ENCODE data around the gene PRKCQ. TPM values are rescaled to one million over a fixed set of nuclear protein-coding genes. Genes with fewer than 3 reads are reported as not detected.
A peak's percentile ranks its signal among the peaks of the same experiment; 100 is the strongest.

PRKCQ gene
- total and polyA plus RNA-seq, 4 donors = 0.13 to 3.3 (median 0.45) TPM

- Histone ChIP-seq H3K9me3 (ENCODE audit: control insufficient read depth in 4 of 4, low read length in 3 of 4) (no peaks in the 10 kb centered on the region), H3K4me1 (ENCODE audit: control insufficient read depth in 4 of 4, insufficient read depth in 4 of 4, low read length in 3 of 4) (peaks cover 0 to 16% (median 9%) of the 10 kb centered on the region in 4 donors), H3K9ac (ENCODE audit: low read depth in 1 of 2, low read length in 2 of 2) (no peak overlapping the region), H3K36me3 (ENCODE audit: control insufficient read depth in 4 of 4, insufficient read depth in 3 of 4, low read depth in 1 of 4, low read length in 3 of 4) (no peaks in the 10 kb centered on the region), H3K27ac (ENCODE audit: low read depth in 1 of 2, low read length in 2 of 2) (peak overlapping the region; percentile 29 to 49), H3K4me3 (ENCODE audit: low read depth in 1 of 3, low read length in 3 of 3) (no peak overlapping the region), H3K27me3 (ENCODE audit: control insufficient read depth in 4 of 4, insufficient read depth in 4 of 4, low read length in 3 of 4) (no peaks in the 10 kb centered on the region)
- WGBS = 88% methylated on average over 12 of the region's 12 CpGs
- TF ChIP-seq, protein P1, sequence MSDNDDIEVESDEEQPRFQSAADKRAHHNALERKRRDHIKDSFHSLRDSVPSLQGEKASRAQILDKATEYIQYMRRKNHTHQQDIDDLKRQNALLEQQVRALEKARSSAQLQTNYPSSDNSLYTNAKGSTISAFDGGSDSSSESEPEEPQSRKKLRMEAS (IDR thresholded peaks at IDR 0.05) = no peak
- TF ChIP-seq FOXA2 (IDR thresholded peaks at IDR 0.05) (no peak), JUND (IDR thresholded peaks at IDR 0.05) (no peak), GABPA (IDR thresholded peaks at IDR 0.05 in 1 of 2, conservative IDR thresholded peaks at IDR 0.05 in 1 of 2) (no peak), YY1 (IDR thresholded peaks at IDR 0.05) (no peak), EGR1 (IDR thresholded peaks at IDR 0.05; ENCODE audit: low read depth in 2 of 2) (no peak)
- no peak for DNase-seq (ENCODE audit: low spot score)
Observed at GRCh38 chr10:6400821-6401465, 179.1 kb downstream of the PRKCQ start.

DNA sequence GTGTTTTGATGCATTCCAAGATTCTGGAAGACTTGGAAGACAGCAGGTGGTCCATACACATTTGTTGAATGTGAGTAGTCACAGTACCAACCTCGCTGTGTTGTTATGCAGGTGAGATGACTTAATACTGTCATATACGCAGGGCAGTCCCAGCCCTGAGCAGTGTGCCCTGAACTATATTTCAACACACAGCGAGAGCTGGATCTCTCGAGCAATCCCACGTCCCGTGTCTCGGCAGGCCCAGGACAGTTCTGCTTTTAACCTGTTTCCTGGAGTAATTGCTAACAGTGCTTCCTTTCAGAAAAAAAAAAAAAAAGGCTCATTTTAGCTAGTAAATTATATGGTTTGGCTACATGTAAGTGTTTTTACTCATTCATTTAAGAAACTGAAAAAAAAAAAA lies 179.7 kb downstream of the PRKCQ start:
- Histone ChIP-seq H3K27me3 (ENCODE audit: control insufficient read depth in 4 of 4, insufficient read depth in 4 of 4, low read length in 3 of 4) (no peaks in the 10 kb centered on the region), H3K4me1 (ENCODE audit: control insufficient read depth in 4 of 4, insufficient read depth in 4 of 4, low read length in 3 of 4) (peaks cover 0 to 16% (median 9%) of the 10 kb centered on the region in 4 donors), H3K9me3 (ENCODE audit: control insufficient read depth in 4 of 4, low read length in 3 of 4) (no peaks in the 10 kb centered on the region), H3K9ac (ENCODE audit: low read depth in 1 of 2, low read length in 2 of 2) (no peak overlapping the region), H3K27ac (ENCODE audit: low read depth in 1 of 2, low read length in 2 of 2) (peak overlapping the region in 1 of 2 donors; percentile 68), H3K4me3 (ENCODE audit: low read depth in 1 of 3, low read length in 3 of 3) (no peak overlapping the region), H3K36me3 (ENCODE audit: control insufficient read depth in 4 of 4, insufficient read depth in 3 of 4, low read depth in 1 of 4, low read length in 3 of 4) (no peaks in the 10 kb centered on the region)
- DNase-seq (ENCODE audit: low spot score) = no peak
- no peak for TF ChIP-seq ZBTB33 (IDR thresholded peaks at IDR 0.05)
- no peak for TF ChIP-seq CTCF (IDR thresholded peaks at IDR 0.05; ENCODE audit: low read depth, low read length, missing input control)
- TF ChIP-seq, protein P1 (IDR thresholded peaks at IDR 0.05) = no peak
- TF ChIP-seq TAF1 (conservative IDR thresholded peaks at IDR 0.05) = no peak
- TF ChIP-seq HNF4A (conservative IDR thresholded peaks at IDR 0.05) = no peak
- TF ChIP-seq JUND (IDR thresholded peaks at IDR 0.05) = no peak
- 69% methylated on average over 7 of the region's 7 CpGs for WGBS

GRCh38 chr10:6399879-6400278 lies 180.2 kb downstream of the PRKCQ start:
- H3K36me3 ChIP-seq (ENCODE audit: control insufficient read depth in 4 of 4, insufficient read depth in 3 of 4, low read depth in 1 of 4, low read length in 3 of 4) = no peaks in the 10 kb centered on the region
- peak; percentile 51 for TF ChIP-seq YY1 (IDR thresholded peaks at IDR 0.05)
- TF ChIP-seq HNF4A (conservative IDR thresholded peaks at IDR 0.05) = peak; percentile 63 to 85
- peak in 1 of 2 donors; percentile 55 for TF ChIP-seq RAD21 (IDR thresholded peaks at IDR 0.05)
- no peak for TF ChIP-seq HNF4G (IDR thresholded peaks at IDR 0.05)
- TF ChIP-seq RXRA (IDR thresholded peaks at IDR 0.05) = peak in 1 of 2 donors; percentile 63
- TF ChIP-seq FOXA1 (IDR thresholded peaks at IDR 0.05) = no peak
- no peak for DNase-seq (ENCODE audit: low spot score)
- peak overlapping the region; percentile 29 to 68 for H3K27ac ChIP-seq (ENCODE audit: low read depth in 1 of 2, low read length in 2 of 2)
- no peak overlapping the region for H3K9ac ChIP-seq (ENCODE audit: low read depth in 1 of 2, low read length in 2 of 2)
- H3K9me3 ChIP-seq (ENCODE audit: control insufficient read depth in 4 of 4, low read length in 3 of 4) = no peaks in the 10 kb centered on the region
- no peak overlapping the region for H3K4me3 ChIP-seq (ENCODE audit: low read depth in 1 of 3, low read length in 3 of 3)
- no peaks in the 10 kb centered on the region for H3K27me3 ChIP-seq (ENCODE audit: control insufficient read depth in 4 of 4, insufficient read depth in 4 of 4, low read length in 3 of 4)
- WGBS = 42% methylated on average over 8 of the region's 8 CpGs
- peaks cover 0 to 16% (median 9%) of the 10 kb centered on the region in 4 donors for H3K4me1 ChIP-seq (ENCODE audit: control insufficient read depth in 4 of 4, insufficient read depth in 4 of 4, low read length in 3 of 4)

Data from liver (tissue), 9 donors.